CD4-positive, alpha-beta memory T cell (primary cell): ENCODE data around the gene CTTNBP2. TPM values are rescaled to one million over a fixed set of nuclear protein-coding genes. Genes with fewer than 3 reads are reported as not detected.
"Not testable (repeated sequence)": the region's sequence is repeated elsewhere in the genome, so short reads cannot be mapped to it uniquely, and the experiment has no call there.

Experiments used
- CTCF ChIA-PET: fragments of 350-600 bp; sonication (Branson Sonifier 250); formaldehyde crosslinking; loops from one replicate; lab custom pipeline; 2021; ENCODE audit warnings: inconsistent platforms; ENCODE audit not compliant: partially characterized antibody; lab: Charles Lee
- POLR2A ChIA-PET: fragments of 350-600 bp; sonication (Branson Sonifier 250); formaldehyde crosslinking; loops from one replicate; lab custom pipeline; 2021; ENCODE audit not compliant: partially characterized antibody; lab: Charles Lee
- DNase-seq, 5 donors: peaks; one replicate each; pipeline versions ENCODE4 v3.0.0 to v3.0.0-alpha.2; 2020 to 2022; ENCODE audit warnings: mixed read lengths in 1 of 5
- H3K27ac ChIP-seq: one replicate; pipeline ENCODE4 v1.7.0; 2013; ENCODE audit warnings: low read depth, low read length
- H3K27me3 ChIP-seq: 2 replicates; pipeline ENCODE4 v1.7.0; 2013; ENCODE audit warnings: mild to moderate bottlenecking, low read length, moderate library complexity; ENCODE audit not compliant: insufficient read depth
- H3K36me3 ChIP-seq: 2 replicates; pipeline ENCODE4 v1.7.0; 2013; ENCODE audit warnings: mild to moderate bottlenecking, low read length, moderate library complexity; ENCODE audit not compliant: insufficient read depth
- H3K4me1 ChIP-seq: 2 replicates; pipeline ENCODE4 v1.7.0; 2013; ENCODE audit warnings: mild to moderate bottlenecking, low read length, moderate library complexity; ENCODE audit not compliant: insufficient read depth
- H3K4me3 ChIP-seq, 2 donors: one replicate each; pipeline ENCODE4 v1.7.0; 2013; ENCODE audit warnings: low read length in 2 of 2, mild to moderate bottlenecking in 1 of 2
- H3K9me3 ChIP-seq, 2 donors: one replicate each; pipeline ENCODE4 v1.7.0; 2013; ENCODE audit warnings: low read length in 2 of 2, control low read depth in 1 of 2; ENCODE audit not compliant: control insufficient read depth in 1 of 2
- H3K27ac Mint-ChIP-seq, 7 donors: one replicate each; pipeline ENCODE4 v1.8.0; 2020 to 2021; ENCODE audit warnings: mixed read lengths in 7 of 7, mild to moderate bottlenecking in 6 of 7, inconsistent platforms in 3 of 7, moderate library complexity in 3 of 7
- H3K27me3 Mint-ChIP-seq, 2 donors: one replicate each; pipeline ENCODE4 v1.8.0; 2020 to 2021; ENCODE audit warnings: mixed read lengths in 2 of 2
- H3K36me3 Mint-ChIP-seq, 2 donors: one replicate each; pipeline ENCODE4 v1.8.0; 2020 to 2021; ENCODE audit warnings: mixed read lengths in 2 of 2, inconsistent platforms in 1 of 2, mild to moderate bottlenecking in 1 of 2
- H3K4me1 Mint-ChIP-seq, 4 donors: one replicate each; pipeline ENCODE4 v1.8.0; 2020 to 2021; ENCODE audit warnings: mixed read lengths in 4 of 4, mild to moderate bottlenecking in 1 of 4
- H3K4me3 Mint-ChIP-seq, 8 donors: one replicate each; pipeline ENCODE4 v1.8.0; 2020 to 2021; ENCODE audit warnings: mixed read lengths in 8 of 8, mild to moderate bottlenecking in 7 of 8, moderate library complexity in 6 of 8, inconsistent platforms in 3 of 8
- H3K9me3 Mint-ChIP-seq, 8 donors: one replicate each; pipeline ENCODE4 v1.8.0; 2020 to 2021; ENCODE audit warnings: mixed read lengths in 8 of 8, mild to moderate bottlenecking in 5 of 8, inconsistent platforms in 3 of 8, moderate library complexity in 1 of 8
- intact Hi-C: fragments of 100-400 bp; cut with micrococcal nuclease; formaldehyde crosslinking; loops from one replicate; pipeline ENCODE4 v1.15.1; 2023
- polyA plus RNA-seq, 2 donors: library from polyadenylated mRNA; unstranded; fragments of 300-500 nt; fragmentation: Illumina TruSeq; gene quantifications; one replicate each; pipeline ENCODE4 v1.2.3, GENCODE V29; 2021
- total RNA-seq, 2 experiments: library from RNA; stranded (reverse); gene quantifications; one replicate each; pipeline ENCODE4 v1.2.3, GENCODE V29; 2021

CTTNBP2 gene
- total and polyA plus RNA-seq, 4 experiments from 2014 or later, result not detected

- DNase-seq, H3K36me3 ChIP-seq, CTCF ChIA-PET, H3K27ac Mint-ChIP-seq, POLR2A ChIA-PET, H3K9me3 ChIP-seq, H3K27ac ChIP-seq, H3K27me3 Mint-ChIP-seq, H3K36me3 Mint-ChIP-seq, intact Hi-C loops, H3K4me3 Mint-ChIP-seq, H3K9me3 Mint-ChIP-seq, H3K4me1 ChIP-seq, H3K4me1 Mint-ChIP-seq, H3K27me3 ChIP-seq, H3K4me3 ChIP-seq: not testable (repeated sequence)
Measured at GRCh38 chr7:117708173-117708572, 165.1 kb downstream of the CTTNBP2 start.

- ChIA-PET CTCF (no interaction called here), POLR2A (no interaction called here)
- no peaks in the 10 kb centered on the region for H3K4me1 Mint-ChIP-seq
- H3K27me3 Mint-ChIP-seq, result no peaks in the 10 kb centered on the region
- intact Hi-C loops, result no loop called here
- no peak overlapping the region for H3K4me3 ChIP-seq
- peaks cover 0 to 5% (median under 1%) of the 10 kb centered on the region in 8 donors for H3K9me3 Mint-ChIP-seq
- DNase-seq, result no peak
- H3K9me3 ChIP-seq, result no peaks in the 10 kb centered on the region
- no peak overlapping the region for H3K27ac ChIP-seq
- H3K27ac Mint-ChIP-seq, result no peak overlapping the region
- no peaks in the 10 kb centered on the region for H3K4me1 ChIP-seq
- H3K36me3 ChIP-seq, result no peaks in the 10 kb centered on the region
- H3K27me3 ChIP-seq, result no peaks in the 10 kb centered on the region
- no peaks in the 10 kb centered on the region for H3K36me3 Mint-ChIP-seq
- H3K4me3 Mint-ChIP-seq, result no peak overlapping the region
Measured at GRCh38 chr7:117707080-117707479, 166.2 kb downstream of the CTTNBP2 start.

GRCh38 chr7:117706210-117706609, 167.0 kb downstream of the CTTNBP2 start:
- H3K36me3 Mint-ChIP-seq, result no peaks in the 10 kb centered on the region
- no peak overlapping the region for H3K27ac Mint-ChIP-seq
- Histone ChIP-seq H3K36me3 (no peaks in the 10 kb centered on the region), H3K4me3 (no peak overlapping the region), H3K4me1 (no peaks in the 10 kb centered on the region), H3K9me3 (no peaks in the 10 kb centered on the region), H3K27ac (no peak overlapping the region), H3K27me3 (no peaks in the 10 kb centered on the region)
- no peak for DNase-seq
- no peaks in the 10 kb centered on the region for H3K4me1 Mint-ChIP-seq
- no peak overlapping the region for H3K4me3 Mint-ChIP-seq
- POLR2A ChIA-PET, result no interaction called here
- intact Hi-C loops, result no loop called here
- H3K27me3 Mint-ChIP-seq, result no peaks in the 10 kb centered on the region
- peaks cover 0 to 5% (median under 1%) of the 10 kb centered on the region in 8 donors for H3K9me3 Mint-ChIP-seq
- CTCF ChIA-PET, result no interaction called here

GRCh38 chr7:117705630-117706029, 167.6 kb downstream of the CTTNBP2 start:
- Mint-ChIP-seq H3K36me3 (no peaks in the 10 kb centered on the region), H3K27me3 (no peaks in the 10 kb centered on the region), H3K27ac (no peak overlapping the region), H3K9me3 (peaks cover 0 to 5% (median under 1%) of the 10 kb centered on the region in 8 donors), H3K4me3 (no peak overlapping the region), H3K4me1 (no peaks in the 10 kb centered on the region)
- Histone ChIP-seq H3K4me1 (no peaks in the 10 kb centered on the region), H3K27ac (no peak overlapping the region), H3K4me3 (no peak overlapping the region), H3K36me3 (no peaks in the 10 kb centered on the region), H3K27me3 (no peaks in the 10 kb centered on the region), H3K9me3 (no peaks in the 10 kb centered on the region)
- intact Hi-C loops, result no loop called here
- DNase-seq, result no peak
- CTCF ChIA-PET, result no interaction called here
- POLR2A ChIA-PET, result no interaction called here

- Mint-ChIP-seq H3K27me3 (no peaks in the 10 kb centered on the region), H3K4me3 (no peak overlapping the region), H3K9me3 (peaks cover 0 to 5% (median under 1%) of the 10 kb centered on the region in 8 donors), H3K27ac (no peak overlapping the region), H3K36me3 (no peaks in the 10 kb centered on the region), H3K4me1 (no peaks in the 10 kb centered on the region)
- no peak overlapping the region for H3K4me3 ChIP-seq
- no peaks in the 10 kb centered on the region for H3K4me1 ChIP-seq
- DNase-seq, result no peak
- no peaks in the 10 kb centered on the region for H3K9me3 ChIP-seq
- H3K36me3 ChIP-seq, result no peaks in the 10 kb centered on the region
- no peaks in the 10 kb centered on the region for H3K27me3 ChIP-seq
- ChIA-PET POLR2A (no interaction called here), CTCF (no interaction called here)
- intact Hi-C loops, result no loop called here
- no peak overlapping the region for H3K27ac ChIP-seq
Measured at GRCh38 chr7:117704063-117704462, 169.2 kb downstream of the CTTNBP2 start.

GRCh38 chr7:117698018-117698417, 175.2 kb downstream of the CTTNBP2 start:
- intact Hi-C loops, result no loop called here

GRCh38 chr7:117692338-117692737, 180.9 kb downstream of the CTTNBP2 start:
- CTCF ChIA-PET, result no interaction called here
- Mint-ChIP-seq H3K4me1 (no peaks in the 10 kb centered on the region), H3K4me3 (no peak overlapping the region), H3K9me3 (peaks cover 0 to 6% (median 2%) of the 10 kb centered on the region in 8 donors), H3K36me3 (no peaks in the 10 kb centered on the region), H3K27me3 (no peaks in the 10 kb centered on the region), H3K27ac (no peak overlapping the region)
- no peaks in the 10 kb centered on the region for H3K27me3 ChIP-seq
- no peak for DNase-seq
- no peak overlapping the region for H3K27ac ChIP-seq
- POLR2A ChIA-PET, result no interaction called here
- H3K36me3 ChIP-seq, result no peaks in the 10 kb centered on the region
- no peak overlapping the region for H3K4me3 ChIP-seq
- intact Hi-C loops, result no loop called here
- H3K9me3 ChIP-seq, result no peaks in the 10 kb centered on the region
- no peaks in the 10 kb centered on the region for H3K4me1 ChIP-seq

More at GRCh38 chr7:117698018-117698417, 175.2 kb downstream of the CTTNBP2 start:
- Mint-ChIP-seq H3K4me3 (no peak overlapping the region), H3K4me1 (no peaks in the 10 kb centered on the region), H3K27ac (no peak overlapping the region), H3K9me3 (peaks cover 0 to 4% (median 0%) of the 10 kb centered on the region in 8 donors), H3K36me3 (no peaks in the 10 kb centered on the region), H3K27me3 (no peaks in the 10 kb centered on the region)
- Histone ChIP-seq H3K27me3 (no peaks in the 10 kb centered on the region), H3K4me1 (no peaks in the 10 kb centered on the region), H3K27ac (no peak overlapping the region), H3K36me3 (no peaks in the 10 kb centered on the region), H3K9me3 (no peaks in the 10 kb centered on the region), H3K4me3 (no peak overlapping the region)
- DNase-seq, result no peak
- POLR2A ChIA-PET, result no interaction called here
- CTCF ChIA-PET, result no interaction called here

- no peaks in the 10 kb centered on the region for H3K4me1 ChIP-seq
- POLR2A ChIA-PET, result no interaction called here
- Mint-ChIP-seq H3K9me3 (peaks cover 0 to 6% (median 2%) of the 10 kb centered on the region in 8 donors), H3K27me3 (no peaks in the 10 kb centered on the region), H3K27ac (peak overlapping the region in 1 of 7 donors; percentile 0), H3K4me1 (no peaks in the 10 kb centered on the region), H3K4me3 (no peak overlapping the region), H3K36me3 (no peaks in the 10 kb centered on the region)
- intact Hi-C loops, result no loop called here
- H3K9me3 ChIP-seq, result no peaks in the 10 kb centered on the region
- no peaks in the 10 kb centered on the region for H3K36me3 ChIP-seq
- CTCF ChIA-PET, result no interaction called here
- H3K4me3 ChIP-seq, result no peak overlapping the region
- no peak overlapping the region for H3K27ac ChIP-seq
- H3K27me3 ChIP-seq, result no peaks in the 10 kb centered on the region
- DNase-seq, result no peak
Measured at GRCh38 chr7:117690147-117690546, 183.1 kb downstream of the CTTNBP2 start.
